Panc1 (cell line): ENCODE measurements around the gene HAL. TPM values are rescaled to one million over a fixed set of nuclear protein-coding genes. Genes with fewer than 3 reads are reported as not detected.

Experiments
- ATAC-seq: fragments of 200-7000 bp; cut with Tn5 transposase; 2 replicates; pipeline ENCODE4 v1.9.1; 2020; ENCODE audit warnings: mild to moderate bottlenecking, moderate library complexity
- BruUV-seq: library from RNA; stranded (reverse); fragments of 400-500 nt; replicated peaks from 2 replicates; lab custom pipeline; 2021; lab: Mats Ljungman, UMichigan
- CTCF ChIA-PET: fragments of 300-600 bp; sonication (Branson Sonifier 250); formaldehyde crosslinking; loops from one replicate; lab custom pipeline; 2022; ENCODE audit warnings: antibody characterized with exemption; lab: Charles Lee
- POLR2A ChIA-PET: fragments of 300-600 bp; sonication (Branson Sonifier 250); formaldehyde crosslinking; loops from one replicate; lab custom pipeline; 2022; ENCODE audit warnings: antibody characterized with exemption; lab: Charles Lee
- DNase-seq: peaks from one replicate; pipeline ENCODE4 v3.0.0-alpha.2; 2010; ENCODE audit warnings: low read depth, low spot score
- H3K27ac ChIP-seq: 2 replicates; pipeline ENCODE4 v1.5.1; 2011; ENCODE audit warnings: mild to moderate bottlenecking, low read length, inconsistent platforms
- H3K27me3 ChIP-seq: fragments of 200-500 bp; sonication (Bioruptor generic); 2 replicates; pipeline ENCODE4 v1.6.0; 2014; ENCODE audit warnings: low read length, inconsistent platforms; ENCODE audit not compliant: control insufficient read depth, insufficient read depth
- H3K36me3 ChIP-seq: fragments of 200-500 bp; sonication (Bioruptor generic); 2 replicates; pipeline ENCODE4 v1.5.1; 2014; ENCODE audit warnings: inconsistent platforms, mild to moderate bottlenecking, low read length, moderate library complexity; ENCODE audit not compliant: control insufficient read depth, insufficient read depth
- H3K4me1 ChIP-seq: 2 replicates; pipeline ENCODE4 v1.5.1; 2011; ENCODE audit warnings: inconsistent platforms, mild to moderate bottlenecking, low read length, moderate library complexity; ENCODE audit not compliant: control insufficient read depth, insufficient read depth
- H3K4me3 ChIP-seq, 2 experiments: 2 replicates each; pipeline ENCODE4 v1.5.1; 2011 to 2012; ENCODE audit warnings: low read depth in 2 of 2, low read length in 2 of 2, mild to moderate bottlenecking in 2 of 2, inconsistent platforms in 1 of 2, moderate library complexity in 1 of 2
- H3K9me3 ChIP-seq: fragments of 200-500 bp; sonication (Bioruptor generic); 2 replicates; pipeline ENCODE4 v1.5.1; 2014; ENCODE audit warnings: low read depth, mild to moderate bottlenecking, inconsistent platforms, low read length, moderate library complexity; ENCODE audit not compliant: control insufficient read depth, insufficient read depth
- POLR2AphosphoS5 ChIP-seq: IDR thresholded peaks from 2 replicates; pipeline ENCODE4 v1.6.1; 2012; ENCODE audit warnings: mild to moderate bottlenecking, low read depth, low read length, moderate library complexity
- SIN3A ChIP-seq: IDR thresholded peaks from 2 replicates; pipeline ENCODE4 v1.6.1; 2012; ENCODE audit warnings: low read depth, mild to moderate bottlenecking, low read length, moderate library complexity, borderline replicate concordance; ENCODE audit not compliant: insufficient read depth
- TCF7L2 ChIP-seq: IDR thresholded peaks from 2 replicates; pipeline ENCODE4 v1.6.1; 2011; ENCODE audit warnings: mild to moderate bottlenecking, low read depth, low read length, inconsistent platforms
- in situ Hi-C: cut with HindIII; loops from 2 replicates; pipeline ENCODE4 v1.10.0; 2016; ENCODE audit warnings: low sequenced_read_pairs, low pct_unique_long_range_greater_than_20kb
- intact Hi-C: fragments of 100-400 bp; cut with micrococcal nuclease; formaldehyde crosslinking; loops from one replicate; pipeline ENCODE4 v1.10.0; 2022; ENCODE audit not compliant: unreplicated experiment
- total RNA-seq: library from RNA; stranded (reverse); gene quantifications from one replicate; pipeline ENCODE4 v1.2.1, GENCODE V29; 2021; ENCODE audit not compliant: unreplicated experiment
- TF ChIP-seq, protein P1 (sequence below), 2 experiments: IDR thresholded peaks; 2 replicates each; pipeline ENCODE4 v1.6.1; 2011 to 2012; ENCODE audit warnings: low read depth in 2 of 2, control low read depth in 1 of 2, low read length in 1 of 2, mild to moderate bottlenecking in 1 of 2, moderate library complexity in 1 of 2; ENCODE audit not compliant: insufficient read depth in 1 of 2
- TF ChIP-seq, protein P2 (sequence below): fragments of 450-650 bp; IDR thresholded peaks from 2 replicates; pipeline ENCODE4 v1.5.1; 2017; ENCODE audit warnings: mild to moderate bottlenecking

Gene HAL
- total RNA-seq, 1 experiment from 2014 or later = 0.08 TPM

DNA sequence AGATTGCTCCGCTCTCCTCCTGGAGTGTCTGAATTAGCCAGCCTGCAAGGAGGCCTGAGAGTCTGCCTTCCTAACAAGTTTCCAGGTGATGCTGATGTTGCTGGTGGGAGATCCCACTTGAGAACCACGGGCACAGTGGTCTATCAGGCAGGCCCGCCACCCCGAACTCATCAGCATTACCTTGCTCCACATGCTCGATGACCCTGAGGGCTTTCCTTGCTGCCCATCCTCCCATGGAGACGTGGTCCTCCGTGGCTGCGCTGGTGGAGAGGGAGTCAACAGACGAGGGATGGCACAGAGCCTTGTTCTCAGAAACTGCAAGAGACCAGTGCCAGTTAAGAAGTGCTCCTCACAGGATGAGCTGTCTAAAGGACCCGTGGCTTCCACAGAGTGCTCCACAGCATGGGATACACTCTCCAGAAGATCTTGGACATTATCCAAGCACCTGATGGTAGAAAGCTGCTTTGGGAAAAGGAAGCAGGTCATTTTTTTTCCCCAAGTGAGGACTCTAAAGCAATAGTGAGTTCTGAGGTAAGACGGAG is 18.3 kb downstream of the HAL start:
- BruUV-seq = no TSS peak
- Histone ChIP-seq H3K36me3 (no peaks in the 10 kb centered on the region), H3K4me1 (no peaks in the 10 kb centered on the region), H3K4me3 (no peak overlapping the region), H3K27me3 (peaks cover 4% of the 10 kb centered on the region; the same call in 1 of the 2 replicates), H3K9me3 (no peaks in the 10 kb centered on the region), H3K27ac (no peak overlapping the region)
- TF ChIP-seq, protein P1, sequence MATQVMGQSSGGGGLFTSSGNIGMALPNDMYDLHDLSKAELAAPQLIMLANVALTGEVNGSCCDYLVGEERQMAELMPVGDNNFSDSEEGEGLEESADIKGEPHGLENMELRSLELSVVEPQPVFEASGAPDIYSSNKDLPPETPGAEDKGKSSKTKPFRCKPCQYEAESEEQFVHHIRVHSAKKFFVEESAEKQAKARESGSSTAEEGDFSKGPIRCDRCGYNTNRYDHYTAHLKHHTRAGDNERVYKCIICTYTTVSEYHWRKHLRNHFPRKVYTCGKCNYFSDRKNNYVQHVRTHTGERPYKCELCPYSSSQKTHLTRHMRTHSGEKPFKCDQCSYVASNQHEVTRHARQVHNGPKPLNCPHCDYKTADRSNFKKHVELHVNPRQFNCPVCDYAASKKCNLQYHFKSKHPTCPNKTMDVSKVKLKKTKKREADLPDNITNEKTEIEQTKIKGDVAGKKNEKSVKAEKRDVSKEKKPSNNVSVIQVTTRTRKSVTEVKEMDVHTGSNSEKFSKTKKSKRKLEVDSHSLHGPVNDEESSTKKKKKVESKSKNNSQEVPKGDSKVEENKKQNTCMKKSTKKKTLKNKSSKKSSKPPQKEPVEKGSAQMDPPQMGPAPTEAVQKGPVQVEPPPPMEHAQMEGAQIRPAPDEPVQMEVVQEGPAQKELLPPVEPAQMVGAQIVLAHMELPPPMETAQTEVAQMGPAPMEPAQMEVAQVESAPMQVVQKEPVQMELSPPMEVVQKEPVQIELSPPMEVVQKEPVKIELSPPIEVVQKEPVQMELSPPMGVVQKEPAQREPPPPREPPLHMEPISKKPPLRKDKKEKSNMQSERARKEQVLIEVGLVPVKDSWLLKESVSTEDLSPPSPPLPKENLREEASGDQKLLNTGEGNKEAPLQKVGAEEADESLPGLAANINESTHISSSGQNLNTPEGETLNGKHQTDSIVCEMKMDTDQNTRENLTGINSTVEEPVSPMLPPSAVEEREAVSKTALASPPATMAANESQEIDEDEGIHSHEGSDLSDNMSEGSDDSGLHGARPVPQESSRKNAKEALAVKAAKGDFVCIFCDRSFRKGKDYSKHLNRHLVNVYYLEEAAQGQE (IDR thresholded peaks at IDR 0.05; ENCODE audit: insufficient read depth in 1 of 2, low read depth in 2 of 2, low read length in 1 of 2) = no peak
- TF ChIP-seq SIN3A = no peak
- no peak for TF ChIP-seq TCF7L2
- no peak for TF ChIP-seq POLR2AphosphoS5
- TF ChIP-seq, protein P2, sequence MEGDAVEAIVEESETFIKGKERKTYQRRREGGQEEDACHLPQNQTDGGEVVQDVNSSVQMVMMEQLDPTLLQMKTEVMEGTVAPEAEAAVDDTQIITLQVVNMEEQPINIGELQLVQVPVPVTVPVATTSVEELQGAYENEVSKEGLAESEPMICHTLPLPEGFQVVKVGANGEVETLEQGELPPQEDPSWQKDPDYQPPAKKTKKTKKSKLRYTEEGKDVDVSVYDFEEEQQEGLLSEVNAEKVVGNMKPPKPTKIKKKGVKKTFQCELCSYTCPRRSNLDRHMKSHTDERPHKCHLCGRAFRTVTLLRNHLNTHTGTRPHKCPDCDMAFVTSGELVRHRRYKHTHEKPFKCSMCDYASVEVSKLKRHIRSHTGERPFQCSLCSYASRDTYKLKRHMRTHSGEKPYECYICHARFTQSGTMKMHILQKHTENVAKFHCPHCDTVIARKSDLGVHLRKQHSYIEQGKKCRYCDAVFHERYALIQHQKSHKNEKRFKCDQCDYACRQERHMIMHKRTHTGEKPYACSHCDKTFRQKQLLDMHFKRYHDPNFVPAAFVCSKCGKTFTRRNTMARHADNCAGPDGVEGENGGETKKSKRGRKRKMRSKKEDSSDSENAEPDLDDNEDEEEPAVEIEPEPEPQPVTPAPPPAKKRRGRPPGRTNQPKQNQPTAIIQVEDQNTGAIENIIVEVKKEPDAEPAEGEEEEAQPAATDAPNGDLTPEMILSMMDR = no peak
- DNase-seq (no peak), ATAC-seq (no peak)
- in situ Hi-C loops (no loop called here), intact Hi-C loops (no loop called here)
- CTCF ChIA-PET = interaction anchor here (0.6 kb wide), 1 partner anchor 22 kb away, joined by 7 read pairs; no protein-coding TSS in a partner anchor
- POLR2A ChIA-PET = no interaction called here

DNA sequence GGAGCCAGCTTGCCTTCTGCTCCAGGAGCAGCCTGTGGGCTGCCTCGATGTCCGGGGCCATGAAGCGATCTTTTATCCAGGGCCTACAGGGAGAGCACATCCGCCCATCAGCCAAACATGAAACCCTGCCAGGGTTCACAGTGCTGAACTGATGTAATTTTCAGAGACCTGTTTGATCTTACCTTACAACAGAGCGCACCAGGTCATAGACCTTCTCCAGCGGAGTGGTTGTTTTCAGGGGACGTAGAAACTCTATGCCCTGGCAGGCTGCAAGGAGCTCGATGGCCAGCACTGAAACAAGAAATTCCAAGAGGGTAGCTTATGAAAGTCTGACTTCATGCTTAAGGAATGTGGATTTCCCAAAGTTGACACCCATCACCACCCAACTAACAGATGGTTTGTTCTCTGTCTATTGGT is 19.7 kb downstream of the HAL start:
- Histone ChIP-seq H3K4me1 (no peaks in the 10 kb centered on the region), H3K27ac (no peak overlapping the region), H3K36me3 (no peaks in the 10 kb centered on the region), H3K9me3 (no peaks in the 10 kb centered on the region), H3K4me3 (no peak overlapping the region), H3K27me3 (peaks cover 4% of the 10 kb centered on the region; the same call in 1 of the 2 replicates)
- ATAC-seq (no peak), DNase-seq (no peak)
- no TSS peak for BruUV-seq
- POLR2A ChIA-PET = no interaction called here
- CTCF ChIA-PET = no interaction called here
- in situ Hi-C loops = no loop called here
- intact Hi-C loops = no loop called here
- no peak for TF ChIP-seq POLR2AphosphoS5
- no peak for TF ChIP-seq SIN3A
- TF ChIP-seq, protein P2 = no peak
- no peak for TF ChIP-seq TCF7L2
- TF ChIP-seq, protein P1 (IDR thresholded peaks at IDR 0.05; ENCODE audit: insufficient read depth in 1 of 2, low read depth in 2 of 2, low read length in 1 of 2) = no peak
